Adrenal gland (tissue), 12 donors: Measurements from ENCODE around the gene NUP188. TPM values are rescaled to one million over a fixed set of nuclear protein-coding genes. Genes with fewer than 3 reads are reported as not detected.
"Not testable (repeated sequence)": the region's sequence is repeated elsewhere in the genome, so short reads cannot be mapped to it uniquely, and the experiment has no call there.

Source experiments
- DNase-seq, 7 donors: peaks; one replicate each; pipeline ENCODE4 v3.0.0-alpha.2; 2019 to 2020
- H3K27ac ChIP-seq, 5 donors: fragments of 200-600 bp; sonication (generic) in 4 of 5; 1 replicate in 3 of 5; 2 replicates in 2 of 5; pipeline versions ENCODE4 v1.5.1 to v1.8.0; 2016 to 2020; ENCODE audit warnings: mild to moderate bottlenecking in 1 of 5
- H3K27me3 ChIP-seq: fragments of 200-600 bp; 2 replicates; pipeline ENCODE4 v1.8.0; 2021
- H3K36me3 ChIP-seq, 2 donors: fragments of 200-600 bp; replicated peaks in 1 of 2; 1 replicate in 1 of 2; 2 replicates in 1 of 2; pipeline versions ENCODE4 v1.5.1 to v1.8.0; 2018 to 2022
- H3K4me1 ChIP-seq, 2 donors: fragments of 200-600 bp; replicated peaks in 1 of 2; 1 replicate in 1 of 2; 2 replicates in 1 of 2; pipeline versions ENCODE4 v1.5.1 to v1.8.0; 2018 to 2021
- H3K4me3 ChIP-seq, 4 donors: fragments of 200-600 bp; sonication (generic) in 3 of 4; one replicate each; pipeline ENCODE4 v1.5.1; 2016 to 2018
- H3K9me3 ChIP-seq, 3 donors: fragments of 200-600 bp; sonication (generic) in 1 of 3; replicated peaks in 1 of 3; 1 replicate in 2 of 3; 2 replicates in 1 of 3; pipeline versions ENCODE4 v1.5.1 to v1.8.0; 2016 to 2021
- POLR2A ChIP-seq, 2 donors: fragments of 450-650 bp; IDR thresholded peaks; one replicate each; pipeline ENCODE4 v1.6.1; 2017; ENCODE audit warnings: antibody characterized with exemption in 2 of 2, mild to moderate bottlenecking in 2 of 2, moderate library complexity in 1 of 2
- WGBS, 4 donors: extraction: QIAGEN DNeasy Blood & Tissue Kit in 2 of 4; methylation state at CpG; one replicate each; pipeline versions ENCODE4 v1.1.5 to v1.1.7; 2013 to 2017; 5-methylcytosine and 5-hydroxymethylcytosine counted together
- intact Hi-C, 2 donors: fragments of 100-400 bp; cut with DNase I; formaldehyde crosslinking; loops; one replicate each; pipeline versions ENCODE4 v1.14.1 to v1.15.0; 2022 to 2023
- polyA plus RNA-seq, 3 donors: library from polyadenylated mRNA; stranded (reverse); fragments of 200-250 nt in 2 of 3; fragments of 350-450 nt in 1 of 3; fragmentation: Illumina TruSeq in 1 of 3; extraction: RNeasy Lipid Tissue Mini Kit (QIAGEN cat#74804) in 1 of 3; gene quantifications; one replicate each; pipeline ENCODE4 v1.2.3, GENCODE V29; 2013 to 2014
- total RNA-seq, 9 donors: library from RNA; depleted of rRNA in 4 of 9; stranded (reverse); fragments of >200 nt in 4 of 9; fragments of 120-200 nt in 1 of 9; fragmentation: NEBNext Ultra II Directional in 1 of 9; extraction: Animal tissue kit (Norgen Biotek cat#: 25700) in 1 of 9; gene quantifications; one replicate each; pipeline versions ENCODE4 v1.1.0 to v1.2.4, GENCODE V29; 2013 to 2023
- TF ChIP-seq, protein P1 (sequence below), 6 experiments: fragments of 450-650 bp in 4 of 6; fragments of 200-600 bp in 2 of 6; sonication (generic) in 1 of 6; IDR thresholded peaks; 1 replicate in 5 of 6; 2 replicates in 1 of 6; pipeline versions ENCODE4 v1.5.1 to v1.8.0; 2016 to 2021; ENCODE audit warnings: antibody characterized with exemption in 6 of 6, mild to moderate bottlenecking in 2 of 6, moderate library complexity in 1 of 6
- donor health status: healthy with polysubstance abuse.
- donor health status: Bipolar disorder and iron deficiency.
- donor health status: DM: yes; HTN: yes; CAD: no.
- donor health status: DM: no; HTN: no; CAD: no.
- donor health status: DM: no; HTN: no; CAD: no.
- donor health status: DM: yes; HTN: yes; CAD: no.

Gene NUP188
- total and polyA plus RNA-seq, 12 donors: 20.2 to 122 (median 31.8) TPM

DNA sequence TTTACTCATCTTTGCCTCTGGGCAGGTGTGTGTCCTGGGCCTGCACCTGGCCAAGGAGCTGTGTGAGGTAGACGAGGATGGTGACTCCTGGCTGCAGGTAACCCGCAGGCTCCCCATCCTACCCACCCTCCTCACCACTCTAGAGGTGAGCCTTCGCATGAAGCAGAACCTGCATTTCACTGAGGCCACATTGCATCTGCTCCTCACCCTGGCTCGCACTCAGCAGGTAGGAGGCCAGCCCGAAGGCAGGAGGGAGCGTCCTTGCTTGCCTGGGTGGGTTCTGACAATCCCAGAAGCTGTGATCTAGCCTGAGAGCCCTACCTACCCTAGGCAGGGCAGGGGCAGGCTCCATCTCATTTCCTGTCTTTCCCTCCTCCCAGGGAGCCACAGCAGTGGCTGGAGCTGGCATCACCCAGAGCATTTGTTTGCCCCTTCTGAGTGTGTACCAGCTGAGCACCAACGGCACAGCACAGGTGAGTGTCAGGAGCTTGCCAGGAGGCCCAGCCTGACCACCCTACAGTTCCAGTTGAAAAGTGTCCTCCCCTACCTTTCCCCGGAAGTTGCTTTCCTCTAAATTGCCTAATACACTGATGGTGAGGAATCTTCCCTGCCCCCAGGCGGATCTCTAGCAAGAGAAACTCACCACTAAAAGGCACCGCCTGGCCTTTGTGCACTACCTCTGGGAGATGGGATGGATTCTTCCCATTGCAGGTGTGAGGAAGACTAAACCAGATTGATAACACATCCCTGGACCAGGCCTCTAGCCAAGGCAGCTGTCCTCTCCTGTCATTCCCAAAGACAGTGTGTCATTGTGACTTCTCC is 54.2 kb downstream of the NUP188 start:
- DNase-seq: no peak
- Histone ChIP-seq H3K9me3 (no peaks in the 10 kb centered on the region), H3K4me3 (no peak overlapping the region), H3K27ac (no peak overlapping the region), H3K36me3 (peaks cover 0 to 90% of the 10 kb centered on the region in 2 donors), H3K27me3 (no peaks in the 10 kb centered on the region), H3K4me1 (peaks cover 6 to 23% of the 10 kb centered on the region in 2 donors)
- WGBS, 4 donors: 88 to 96% (median 94%) methylated on average over 5 to 10 of the region's 10 CpGs
- TF ChIP-seq, protein P1, sequence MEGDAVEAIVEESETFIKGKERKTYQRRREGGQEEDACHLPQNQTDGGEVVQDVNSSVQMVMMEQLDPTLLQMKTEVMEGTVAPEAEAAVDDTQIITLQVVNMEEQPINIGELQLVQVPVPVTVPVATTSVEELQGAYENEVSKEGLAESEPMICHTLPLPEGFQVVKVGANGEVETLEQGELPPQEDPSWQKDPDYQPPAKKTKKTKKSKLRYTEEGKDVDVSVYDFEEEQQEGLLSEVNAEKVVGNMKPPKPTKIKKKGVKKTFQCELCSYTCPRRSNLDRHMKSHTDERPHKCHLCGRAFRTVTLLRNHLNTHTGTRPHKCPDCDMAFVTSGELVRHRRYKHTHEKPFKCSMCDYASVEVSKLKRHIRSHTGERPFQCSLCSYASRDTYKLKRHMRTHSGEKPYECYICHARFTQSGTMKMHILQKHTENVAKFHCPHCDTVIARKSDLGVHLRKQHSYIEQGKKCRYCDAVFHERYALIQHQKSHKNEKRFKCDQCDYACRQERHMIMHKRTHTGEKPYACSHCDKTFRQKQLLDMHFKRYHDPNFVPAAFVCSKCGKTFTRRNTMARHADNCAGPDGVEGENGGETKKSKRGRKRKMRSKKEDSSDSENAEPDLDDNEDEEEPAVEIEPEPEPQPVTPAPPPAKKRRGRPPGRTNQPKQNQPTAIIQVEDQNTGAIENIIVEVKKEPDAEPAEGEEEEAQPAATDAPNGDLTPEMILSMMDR (IDR thresholded peaks at IDR 0.05): no peak
- intact Hi-C loops: no loop called here

- peaks cover 0 to 80% of the 10 kb centered on the region in 2 donors for H3K36me3 ChIP-seq
- no peak overlapping the region for H3K4me3 ChIP-seq
- peaks cover 11 to 36% of the 10 kb centered on the region in 2 donors for H3K4me1 ChIP-seq
- no peak for TF ChIP-seq POLR2A (IDR thresholded peaks at IDR 0.05)
- TF ChIP-seq, protein P1 (IDR thresholded peaks at IDR 0.05): no peak
- intact Hi-C loops: no loop called here
- H3K9me3 ChIP-seq: no peaks in the 10 kb centered on the region
- DNase-seq: no peak
- no peaks in the 10 kb centered on the region for H3K27me3 ChIP-seq
- peak overlapping the region in 1 of 5 donors; percentile 26 for H3K27ac ChIP-seq
- 92 to 99% (median 98%) methylated on average over 2 to 9 of the region's 9 CpGs for WGBS, 4 donors
Observed at GRCh38 chr9:129002992-129003391, 55.5 kb downstream of the NUP188 start.

DNA sequence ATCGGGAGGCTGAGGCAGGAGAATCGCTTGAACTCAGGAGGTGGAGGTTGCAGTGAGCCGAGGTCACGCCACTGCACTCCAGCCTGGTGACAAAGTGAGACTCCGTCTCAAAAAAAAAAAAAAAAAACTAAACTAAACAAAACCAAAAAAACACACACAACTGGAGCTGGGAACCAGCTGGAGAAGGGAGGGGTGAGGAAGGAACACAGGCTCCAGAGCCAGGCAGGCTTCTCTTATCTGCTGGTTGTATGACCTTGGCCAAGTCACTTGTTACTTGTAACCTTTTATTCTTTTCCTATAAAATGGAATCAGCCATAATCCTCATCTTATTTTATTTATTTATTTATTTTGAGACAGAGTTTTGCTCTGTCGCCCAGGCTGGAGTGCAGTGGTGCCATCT is 56.7 kb downstream of the NUP188 start:
- peak overlapping the region in 2 of 5 donors; percentile 21 to 35 for H3K27ac ChIP-seq
- H3K4me1 ChIP-seq: peaks cover 11 to 39% of the 10 kb centered on the region in 2 donors
- H3K27me3 ChIP-seq, H3K4me3 ChIP-seq, H3K9me3 ChIP-seq, intact Hi-C loops: not testable (repeated sequence)
- 58 to 69% (median 59%) methylated on average over 6 of the region's 6 CpGs for WGBS, 4 donors
- peak in 4 of 7 donors; percentile 51 to 71 (median 61) for DNase-seq
- H3K36me3 ChIP-seq: peaks cover 0 to 72% of the 10 kb centered on the region in 2 donors

GRCh38 chr9:129005336-129005997 is 58.0 kb downstream of the NUP188 start:
- Histone ChIP-seq H3K36me3 (peaks cover 0 to 60% of the 10 kb centered on the region in 2 donors), H3K4me3 (no peak overlapping the region), H3K27me3 (no peaks in the 10 kb centered on the region), H3K9me3 (no peaks in the 10 kb centered on the region), H3K27ac (peak overlapping the region in 4 of 5 donors; percentile 8 to 77 (median 43)), H3K4me1 (peaks cover 11 to 39% of the 10 kb centered on the region in 2 donors)
- intact Hi-C loops: no loop called here
- WGBS, 4 donors: 52 to 69% (median 54%) methylated on average over 10 of the region's 10 CpGs
- TF ChIP-seq POLR2A (IDR thresholded peaks at IDR 0.05): no peak
- TF ChIP-seq, protein P1 (IDR thresholded peaks at IDR 0.05): no peak
- peak; percentile 51 to 82 (median 63) for DNase-seq
